ENCODE measurements around the gene MAP4K2. TPM values are rescaled to one million over a fixed set of nuclear protein-coding genes. Genes with fewer than 3 reads are reported as not detected.

Gene MAP4K2
- total and polyA plus RNA-seq, 2 of the 13 experiments (the other 11 are each of a cell fraction or from before 2014, with no cell fraction given): 8.3 to 17.6 TPM

GRCh38 chr11:64742087-64742888 lies 60.7 kb downstream of the MAP4K2 start (continued):
- no peak for TF ChIP-seq ZBTB43 (CRISPR knock-in tag; conservative IDR thresholded peaks at IDR 0.05)
- TF ChIP-seq HNF4A (CRISPR knock-in tag; IDR thresholded peaks at IDR 0.05): 0 out of 2 replicates have a peak, but pooled peaks have one; percentile 9
- no peak for TF ChIP-seq HOXA7 (CRISPR knock-in tag; IDR thresholded peaks at IDR 0.05)
- TF ChIP-seq IRF9 (CRISPR knock-in tag; IDR thresholded peaks at IDR 0.05; ENCODE audit: borderline replicate concordance): no peak

- Histone ChIP-seq H2AFZ (ENCODE audit: low read length) (no peak overlapping the region), H3K9me3 (ENCODE audit: low read length) (no peaks in the 10 kb centered on the region), H3K36me3 (replicated peaks in 1 of 2; ENCODE audit: control insufficient read depth in 1 of 2, insufficient read depth in 2 of 2, low read length in 2 of 2) (no peaks in the 10 kb centered on the region), H3K27ac (ENCODE audit: extremely low read length, insufficient read depth, low read length) (no peak overlapping the region), H3K79me2 (ENCODE audit: insufficient read depth, low read length) (no peaks in the 10 kb centered on the region), H3K27me3 (ENCODE audit: control insufficient read depth in 1 of 2, insufficient read depth in 2 of 2, low read length in 2 of 2) (peaks cover 13 to 69% of the 10 kb centered on the region in 2 experiments), H3K4me2 (ENCODE audit: low read depth, low read length) (no peak overlapping the region), H3K4me3 (replicated peaks in 1 of 3; ENCODE audit: insufficient read depth in 1 of 3, low read depth in 2 of 3, low read length in 3 of 3) (no peak overlapping the region; a peak in 1 of 6 replicates), H3K4me1 (ENCODE audit: insufficient read depth, low read length) (peaks cover 26% of the 10 kb centered on the region), H3K9ac (ENCODE audit: insufficient read depth, low read depth, low read length) (no peak overlapping the region), H4K20me1 (ENCODE audit: insufficient read depth, low read length) (0 out of 2 replicates have a peak, but pooled peaks cover 3% of the 10 kb centered on the region)
- TF ChIP-seq SUZ12 (IDR thresholded peaks at IDR 0.05; ENCODE audit: low read depth, low read length) (no peak), MED13 (CRISPR knock-in tag; IDR thresholded peaks at IDR 0.05) (no peak)
- ChIA-PET CTCF (ENCODE audit: low intra/inter-chr PET ratio, low total read pairs) (interaction anchor here (2.8 kb wide), 1 partner anchor 53 kb away, joined by 23 read pairs; no protein-coding TSS in a partner anchor), POLR2A (no interaction called here)
- BruUV-seq (replicated peaks): no TSS peak
- WGBS (ENCODE audit: low lambda C conversion rate): 63% methylated on average over 19 of the region's 24 CpGs
- ATAC-seq (no peak), FAIRE-seq (no peak), DNase-seq (ENCODE audit: low spot score) (no peak)
- intact Hi-C loops (cut with micrococcal nuclease; ENCODE audit: unreplicated experiment): no loop called here
- in situ Hi-C loops (cut with HindIII; ENCODE audit: extremely low pct_ligation_motif_present, low pct_unique_long_range_greater_than_20kb): no loop called here
Observed at GRCh38 chr11:64741375-64742086, 61.5 kb downstream of the MAP4K2 start.
